ENCODE results near the gene ABCD1.

ABCD1 gene

GRCh38 chrX:153769865-153770600 is 45.4 kb downstream of the ABCD1 start:
- Histone ChIP-seq H3K9me3 (ENCODE audit: control insufficient read depth, low read depth, low read length) (no peaks in the 10 kb centered on the region), H3K27ac (ENCODE audit: low read length) (no peak overlapping the region), H3K36me3 (ENCODE audit: control insufficient read depth, low read depth, low read length) (no peaks in the 10 kb centered on the region), H3K4me3 (ENCODE audit: low read length) (no peak overlapping the region), H3K27me3 (ENCODE audit: control insufficient read depth, insufficient read depth, low read length) (no peaks in the 10 kb centered on the region), H3K4me1 (ENCODE audit: control insufficient read depth, low read depth, low read length) (no peaks in the 10 kb centered on the region), H3K9ac (ENCODE audit: low read length) (no peak overlapping the region)

- Histone ChIP-seq H3K9ac (ENCODE audit: low read length) (no peak overlapping the region), H3K9me3 (ENCODE audit: control insufficient read depth, low read depth, low read length) (no peaks in the 10 kb centered on the region), H3K4me1 (ENCODE audit: control insufficient read depth, low read depth, low read length) (no peaks in the 10 kb centered on the region), H3K27me3 (ENCODE audit: control insufficient read depth, insufficient read depth, low read length) (no peaks in the 10 kb centered on the region), H3K36me3 (ENCODE audit: control insufficient read depth, low read depth, low read length) (no peaks in the 10 kb centered on the region), H3K27ac (ENCODE audit: low read length) (no peak overlapping the region), H3K4me3 (ENCODE audit: low read length) (no peak overlapping the region)
These were observed 46.2 kb downstream of the ABCD1 start for GRCh38 chrX:153770601-153771414.

DNA sequence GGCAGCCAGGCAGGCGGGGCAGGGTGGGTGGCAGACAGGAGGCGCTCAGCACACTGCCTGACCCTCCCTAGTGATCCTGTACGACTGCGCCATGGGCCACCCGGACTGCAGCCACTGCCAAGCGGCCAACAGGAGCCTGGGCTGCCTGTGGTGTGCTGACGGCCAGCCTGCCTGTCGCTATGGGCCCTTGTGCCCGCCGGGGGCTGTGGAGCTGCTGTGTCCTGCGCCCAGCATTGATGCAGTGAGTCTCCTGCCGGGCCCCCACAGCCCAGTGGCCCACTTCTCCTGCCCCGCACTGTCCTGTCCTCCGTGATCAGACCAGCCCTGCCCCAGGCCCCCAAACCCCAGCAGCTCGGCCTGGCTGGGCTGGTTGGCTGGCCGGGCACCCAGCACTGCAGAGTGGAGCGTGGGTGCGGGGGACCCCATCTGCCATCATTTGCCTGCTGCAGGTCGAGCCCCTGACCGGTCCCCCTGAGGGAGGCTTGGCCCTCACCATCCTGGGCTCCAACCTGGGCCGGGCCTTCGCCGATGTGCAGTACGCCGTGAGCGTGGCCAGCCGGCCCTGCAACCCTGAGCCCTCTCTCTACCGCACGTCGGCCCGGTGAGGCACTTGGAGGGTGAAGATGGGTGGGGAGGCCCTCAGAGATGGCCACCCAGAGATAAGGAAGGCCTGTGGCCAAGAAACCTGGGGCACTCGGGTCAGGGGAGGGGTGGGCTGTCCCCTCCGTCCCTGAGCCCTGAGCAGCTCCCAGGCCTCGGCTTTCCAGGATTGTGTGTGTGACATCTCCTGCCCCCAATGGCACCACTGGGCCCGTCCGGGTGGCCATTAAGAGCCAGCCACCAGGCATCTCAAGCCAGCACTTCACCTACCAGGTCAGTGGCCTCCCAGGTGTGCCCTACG is 47.0 kb downstream of the ABCD1 start:
- Histone ChIP-seq H3K9me3 (ENCODE audit: control insufficient read depth, low read depth, low read length) (no peaks in the 10 kb centered on the region), H3K4me1 (ENCODE audit: control insufficient read depth, low read depth, low read length) (no peaks in the 10 kb centered on the region), H3K27me3 (ENCODE audit: control insufficient read depth, insufficient read depth, low read length) (no peaks in the 10 kb centered on the region), H3K4me3 (ENCODE audit: low read length) (no peak overlapping the region), H3K36me3 (ENCODE audit: control insufficient read depth, low read depth, low read length) (no peaks in the 10 kb centered on the region), H3K9ac (ENCODE audit: low read length) (no peak overlapping the region), H3K27ac (ENCODE audit: low read length) (no peak overlapping the region)

DNA sequence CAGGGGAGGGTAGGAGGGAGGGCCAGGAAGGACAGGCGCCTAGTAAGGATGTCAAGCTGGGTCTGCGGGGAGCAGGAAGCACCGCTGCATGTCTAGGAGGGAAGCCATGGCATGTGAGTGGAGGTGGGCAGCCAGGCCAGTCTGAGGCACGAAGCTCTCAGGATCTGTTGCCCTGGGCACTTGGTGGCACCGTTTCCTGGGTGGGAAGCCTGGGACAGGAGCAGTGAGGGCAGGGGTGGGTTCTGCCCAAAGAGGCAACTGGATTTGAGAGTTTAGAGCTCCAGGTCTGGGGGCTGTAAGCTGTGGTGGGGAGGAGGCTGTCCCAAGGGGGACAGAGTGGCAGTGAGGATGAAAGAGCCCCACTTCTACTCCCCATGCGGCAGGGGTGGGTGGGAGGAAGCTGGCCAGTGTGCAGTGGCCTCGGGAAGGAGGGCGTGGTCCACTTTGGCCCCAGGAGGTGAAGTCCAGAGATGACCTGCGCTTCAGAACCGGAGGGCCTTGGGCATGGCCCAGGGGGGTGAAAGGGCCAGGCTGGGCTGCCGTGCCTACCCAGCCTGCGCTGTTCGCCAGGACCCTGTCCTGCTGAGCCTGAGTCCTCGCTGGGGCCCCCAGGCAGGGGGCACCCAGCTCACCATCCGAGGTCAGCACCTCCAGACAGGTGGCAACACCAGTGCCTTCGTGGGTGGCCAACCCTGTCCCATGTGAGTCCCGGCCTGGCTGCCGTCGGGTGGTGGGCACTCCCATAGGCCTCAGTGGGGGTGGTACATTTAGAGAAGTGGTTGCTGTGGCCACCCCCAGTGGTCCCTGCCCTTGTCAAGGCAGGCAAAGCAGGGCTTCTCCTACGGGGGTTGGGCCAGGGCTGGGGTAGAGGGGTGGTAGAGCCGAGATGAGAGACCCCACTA is 47.9 kb downstream of the ABCD1 start:
- Histone ChIP-seq H3K27me3 (ENCODE audit: control insufficient read depth, insufficient read depth, low read length) (no peaks in the 10 kb centered on the region), H3K9ac (ENCODE audit: low read length) (no peak overlapping the region), H3K4me1 (ENCODE audit: control insufficient read depth, low read depth, low read length) (no peaks in the 10 kb centered on the region), H3K4me3 (ENCODE audit: low read length) (no peak overlapping the region), H3K27ac (ENCODE audit: low read length) (no peak overlapping the region), H3K9me3 (ENCODE audit: control insufficient read depth, low read depth, low read length) (no peaks in the 10 kb centered on the region), H3K36me3 (ENCODE audit: control insufficient read depth, low read depth, low read length) (no peaks in the 10 kb centered on the region)

DNA sequence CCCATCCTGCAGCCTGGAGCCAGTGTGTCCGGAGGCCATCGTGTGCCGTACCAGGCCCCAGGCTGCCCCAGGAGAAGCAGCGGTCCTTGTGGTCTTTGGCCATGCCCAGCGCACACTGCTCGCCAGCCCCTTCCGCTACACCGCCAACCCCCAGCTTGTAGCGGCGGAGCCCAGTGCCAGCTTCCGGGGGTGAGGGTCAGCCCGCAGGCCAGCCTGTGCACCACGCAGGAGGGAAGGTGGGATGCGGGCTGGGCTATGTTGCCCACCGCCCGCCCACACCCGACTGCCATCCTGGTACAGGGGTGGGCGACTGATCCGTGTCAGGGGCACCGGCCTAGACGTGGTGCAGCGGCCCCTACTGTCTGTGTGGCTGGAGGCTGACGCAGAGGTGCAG is 48.6 kb downstream of the ABCD1 start:
- Histone ChIP-seq H3K4me3 (ENCODE audit: low read length) (no peak overlapping the region), H3K27me3 (ENCODE audit: control insufficient read depth, insufficient read depth, low read length) (no peaks in the 10 kb centered on the region), H3K4me1 (ENCODE audit: control insufficient read depth, low read depth, low read length) (no peaks in the 10 kb centered on the region), H3K9me3 (ENCODE audit: control insufficient read depth, low read depth, low read length) (no peaks in the 10 kb centered on the region), H3K27ac (ENCODE audit: low read length) (no peak overlapping the region), H3K36me3 (ENCODE audit: control insufficient read depth, low read depth, low read length) (no peaks in the 10 kb centered on the region), H3K9ac (ENCODE audit: low read length) (no peak overlapping the region)

GRCh38 chrX:153773741-153774575 is 49.3 kb downstream of the ABCD1 start:
- Histone ChIP-seq H3K4me3 (ENCODE audit: low read length) (no peak overlapping the region), H3K9me3 (ENCODE audit: control insufficient read depth, low read depth, low read length) (no peaks in the 10 kb centered on the region), H3K27ac (ENCODE audit: low read length) (no peak overlapping the region), H3K4me1 (ENCODE audit: control insufficient read depth, low read depth, low read length) (no peaks in the 10 kb centered on the region), H3K9ac (ENCODE audit: low read length) (no peak overlapping the region), H3K36me3 (ENCODE audit: control insufficient read depth, low read depth, low read length) (no peaks in the 10 kb centered on the region), H3K27me3 (ENCODE audit: control insufficient read depth, insufficient read depth, low read length) (no peaks in the 10 kb centered on the region)

- H3K4me3 ChIP-seq (ENCODE audit: low read length), result no peak overlapping the region
- no peaks in the 10 kb centered on the region for H3K4me1 ChIP-seq (ENCODE audit: control insufficient read depth, low read depth, low read length)
- no peak overlapping the region for H3K9ac ChIP-seq (ENCODE audit: low read length)
- H3K27me3 ChIP-seq (ENCODE audit: control insufficient read depth, insufficient read depth, low read length), result no peaks in the 10 kb centered on the region
- H3K27ac ChIP-seq (ENCODE audit: low read length), result no peak overlapping the region
- no peaks in the 10 kb centered on the region for H3K36me3 ChIP-seq (ENCODE audit: control insufficient read depth, low read depth, low read length)
- no peaks in the 10 kb centered on the region for H3K9me3 ChIP-seq (ENCODE audit: control insufficient read depth, low read depth, low read length)
These were observed 50.1 kb downstream of the ABCD1 start for GRCh38 chrX:153774576-153775292.

DNA sequence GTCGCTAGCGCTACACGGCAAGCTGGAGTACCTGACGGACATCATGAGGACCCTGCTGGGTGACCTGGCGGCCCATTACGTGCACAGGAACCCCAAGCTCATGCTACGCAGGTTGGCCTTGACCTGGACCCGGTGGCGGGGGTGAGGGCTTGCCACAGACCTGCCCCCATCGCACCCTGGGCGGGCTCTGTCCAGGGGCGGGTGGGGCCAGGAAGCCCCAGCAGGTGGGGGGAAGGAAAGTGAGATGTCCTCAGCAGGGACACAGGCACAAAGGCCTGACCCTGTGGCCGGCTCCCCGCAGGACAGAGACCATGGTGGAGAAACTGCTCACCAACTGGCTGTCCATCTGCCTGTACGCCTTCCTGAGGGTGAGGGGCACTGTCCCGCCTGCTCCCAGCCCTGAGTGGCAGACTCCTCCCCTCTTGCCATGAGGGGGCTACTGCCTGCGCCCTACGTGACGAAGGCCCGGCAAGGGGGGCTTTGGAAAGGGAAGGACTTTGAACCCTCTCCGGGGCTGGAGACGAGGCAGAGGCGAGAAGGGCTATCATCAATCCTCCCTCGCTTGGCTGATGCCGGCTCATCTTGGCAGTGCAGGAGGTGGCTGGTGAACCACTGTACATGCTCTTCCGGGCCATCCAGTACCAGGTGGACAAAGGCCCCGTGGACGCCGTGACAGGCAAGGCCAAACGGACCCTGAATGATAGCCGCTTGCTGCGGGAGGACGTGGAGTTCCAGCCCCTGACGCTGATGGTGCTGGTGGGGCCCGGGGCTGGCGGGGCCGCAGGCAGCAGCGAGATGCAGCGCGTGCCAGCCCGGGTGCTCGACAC is 50.9 kb downstream of the ABCD1 start:
- Histone ChIP-seq H3K9ac (ENCODE audit: low read length) (no peak overlapping the region), H3K36me3 (ENCODE audit: control insufficient read depth, low read depth, low read length) (no peaks in the 10 kb centered on the region), H3K4me1 (ENCODE audit: control insufficient read depth, low read depth, low read length) (no peaks in the 10 kb centered on the region), H3K9me3 (ENCODE audit: control insufficient read depth, low read depth, low read length) (no peaks in the 10 kb centered on the region), H3K27me3 (ENCODE audit: control insufficient read depth, insufficient read depth, low read length) (no peaks in the 10 kb centered on the region), H3K27ac (ENCODE audit: low read length) (no peak overlapping the region), H3K4me3 (ENCODE audit: low read length) (no peak overlapping the region)

GRCh38 chrX:153776120-153776599 is 51.5 kb downstream of the ABCD1 start:
- Histone ChIP-seq H3K36me3 (ENCODE audit: control insufficient read depth, low read depth, low read length) (no peaks in the 10 kb centered on the region), H3K9ac (ENCODE audit: low read length) (no peak overlapping the region), H3K27me3 (ENCODE audit: control insufficient read depth, insufficient read depth, low read length) (no peaks in the 10 kb centered on the region), H3K4me1 (ENCODE audit: control insufficient read depth, low read depth, low read length) (no peaks in the 10 kb centered on the region), H3K9me3 (ENCODE audit: control insufficient read depth, low read depth, low read length) (no peaks in the 10 kb centered on the region), H3K4me3 (ENCODE audit: low read length) (no peak overlapping the region), H3K27ac (ENCODE audit: low read length) (no peak overlapping the region)

Data from iPS-18a (cell line).